GM20000 (cell line): ENCODE measurements around the gene SLC46A2.

ENCODE experiments used
- DNase-seq: peaks from one replicate; pipeline ENCODE4 v3.0.0; 2012; ENCODE audit warnings: low spot score
- TF ChIP-seq, protein P1 (sequence below): IDR thresholded peaks from 2 replicates; pipeline ENCODE4 v1.5.1; 2012; ENCODE audit warnings: mild to moderate bottlenecking, control low read depth; ENCODE audit errors: extremely low read depth, missing control alignments

SLC46A2 gene

DNA sequence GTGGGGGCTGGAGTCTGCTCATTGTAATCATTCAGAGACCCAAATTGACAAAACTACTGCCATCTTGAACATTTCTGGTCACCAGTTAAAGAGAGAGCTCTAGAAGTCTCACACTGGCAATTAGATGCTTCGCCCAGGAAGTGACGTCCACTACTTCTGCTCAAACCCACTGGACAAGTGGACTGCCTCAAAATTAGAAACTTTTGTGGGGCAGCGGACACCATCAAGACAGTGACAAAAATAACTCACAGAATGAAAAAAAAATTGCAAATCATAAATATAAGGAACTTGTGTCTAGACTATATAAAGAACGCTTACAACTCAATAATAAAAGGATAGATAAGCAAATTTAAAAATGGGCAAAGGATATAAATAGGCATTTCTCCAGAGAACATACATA, 9.8 kb upstream of the SLC46A2 start:
- TF ChIP-seq, protein P1, sequence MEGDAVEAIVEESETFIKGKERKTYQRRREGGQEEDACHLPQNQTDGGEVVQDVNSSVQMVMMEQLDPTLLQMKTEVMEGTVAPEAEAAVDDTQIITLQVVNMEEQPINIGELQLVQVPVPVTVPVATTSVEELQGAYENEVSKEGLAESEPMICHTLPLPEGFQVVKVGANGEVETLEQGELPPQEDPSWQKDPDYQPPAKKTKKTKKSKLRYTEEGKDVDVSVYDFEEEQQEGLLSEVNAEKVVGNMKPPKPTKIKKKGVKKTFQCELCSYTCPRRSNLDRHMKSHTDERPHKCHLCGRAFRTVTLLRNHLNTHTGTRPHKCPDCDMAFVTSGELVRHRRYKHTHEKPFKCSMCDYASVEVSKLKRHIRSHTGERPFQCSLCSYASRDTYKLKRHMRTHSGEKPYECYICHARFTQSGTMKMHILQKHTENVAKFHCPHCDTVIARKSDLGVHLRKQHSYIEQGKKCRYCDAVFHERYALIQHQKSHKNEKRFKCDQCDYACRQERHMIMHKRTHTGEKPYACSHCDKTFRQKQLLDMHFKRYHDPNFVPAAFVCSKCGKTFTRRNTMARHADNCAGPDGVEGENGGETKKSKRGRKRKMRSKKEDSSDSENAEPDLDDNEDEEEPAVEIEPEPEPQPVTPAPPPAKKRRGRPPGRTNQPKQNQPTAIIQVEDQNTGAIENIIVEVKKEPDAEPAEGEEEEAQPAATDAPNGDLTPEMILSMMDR = no peak
- no peak for DNase-seq

DNA sequence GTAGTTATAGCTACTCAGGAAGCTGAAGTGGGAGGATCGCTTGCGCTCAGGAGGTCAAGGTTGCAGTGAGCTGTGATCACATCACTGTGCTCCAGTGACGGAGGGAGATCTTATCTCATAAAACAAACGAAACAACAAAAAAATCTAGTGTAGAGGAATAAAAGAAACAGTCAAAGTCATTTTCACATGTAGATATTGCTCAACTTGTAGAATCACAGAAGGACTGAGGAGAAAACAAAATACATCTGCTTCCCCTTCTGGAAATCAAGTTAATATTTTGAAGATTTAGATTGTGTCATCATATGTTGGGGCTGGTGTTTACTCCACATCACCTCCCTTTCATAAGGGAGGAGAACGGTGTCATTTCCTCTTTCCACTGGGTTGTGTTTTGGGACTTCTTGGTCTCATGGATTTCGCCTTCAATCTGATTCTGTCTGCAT, 8.2 kb upstream of the SLC46A2 start:
- DNase-seq = no peak
- TF ChIP-seq, protein P1 = no peak

DNA sequence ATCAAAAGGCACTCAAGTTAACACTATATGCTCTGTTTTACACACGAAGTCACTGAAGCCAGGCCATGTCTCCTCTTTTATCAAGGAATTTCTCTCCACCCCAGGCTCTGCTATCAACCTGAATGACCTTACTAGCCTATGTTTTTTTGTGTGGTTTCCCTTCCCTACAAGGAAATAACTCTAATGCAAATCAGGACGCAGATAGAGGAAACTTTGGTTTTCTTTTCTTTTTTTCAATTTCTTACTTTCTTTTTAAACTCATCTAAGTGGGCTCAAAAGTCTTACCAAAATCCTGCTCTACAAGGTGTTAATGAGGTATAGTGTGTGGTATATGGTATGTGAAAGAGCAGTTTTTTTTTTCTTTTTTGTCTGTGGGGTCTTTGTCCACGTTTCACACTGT, 5.5 kb upstream of the SLC46A2 start:
- DNase-seq = no peak
- TF ChIP-seq, protein P1 = no peak

DNA sequence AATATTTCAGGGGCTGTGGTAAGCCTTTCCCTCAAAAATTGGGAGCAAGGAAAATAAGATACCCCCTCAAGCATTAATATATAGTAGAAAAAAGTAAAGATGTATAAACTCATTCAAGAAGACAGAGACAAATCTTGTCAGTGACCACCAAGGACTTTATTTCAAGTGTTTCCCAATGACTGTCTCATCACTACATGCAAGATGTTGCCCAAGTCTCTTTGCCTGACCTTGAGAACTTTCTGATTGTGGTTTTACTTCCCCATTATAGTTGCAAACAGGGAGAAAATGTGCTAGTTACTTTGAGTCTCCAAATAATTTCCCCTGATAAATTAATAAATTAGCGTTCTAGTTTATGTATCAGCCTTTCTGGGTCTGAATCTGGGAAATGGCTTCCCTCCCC, 4.0 kb upstream of the SLC46A2 start:
- DNase-seq = no peak
- TF ChIP-seq, protein P1 = no peak

DNA sequence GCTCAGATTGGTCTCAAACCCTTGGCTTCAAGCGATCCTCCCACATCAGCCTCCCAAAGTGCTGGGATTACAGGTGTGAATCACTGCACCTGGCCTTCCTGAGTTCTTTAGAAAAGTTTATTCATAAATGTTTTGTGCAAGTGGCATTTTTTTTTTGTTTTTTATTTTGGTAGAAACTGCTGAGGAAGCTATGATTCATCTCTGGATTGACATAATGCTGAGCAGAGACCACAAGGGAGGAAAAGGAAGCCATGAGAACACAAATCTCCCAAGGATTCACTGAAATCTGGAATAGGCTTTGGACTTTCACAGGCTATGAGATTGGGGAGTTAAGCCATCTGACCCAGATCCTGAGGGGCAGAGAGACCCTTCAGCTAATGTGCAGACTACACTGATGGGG, 3.4 kb upstream of the SLC46A2 start:
- DNase-seq = no peak
- TF ChIP-seq, protein P1 = no peak

DNA sequence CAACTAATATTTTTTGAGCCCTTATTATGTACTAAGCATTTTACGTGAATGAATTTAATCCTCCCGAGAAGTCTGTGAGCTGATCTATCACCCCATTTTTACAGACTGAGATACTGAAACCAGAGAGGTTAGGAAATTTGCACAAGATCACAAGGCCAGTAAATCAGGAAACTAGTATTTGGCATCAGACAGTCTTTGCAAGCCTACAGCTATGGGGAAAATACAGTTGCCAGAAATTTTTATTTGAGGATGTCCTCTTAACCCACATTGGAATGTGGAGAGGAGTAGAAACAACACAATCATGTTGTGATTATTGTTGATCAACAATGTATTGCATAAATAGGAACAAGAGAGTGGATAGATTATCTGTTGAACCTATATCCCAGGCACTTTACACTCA, 2.3 kb upstream of the SLC46A2 start:
- no peak for DNase-seq
- TF ChIP-seq, protein P1 = no peak

DNA sequence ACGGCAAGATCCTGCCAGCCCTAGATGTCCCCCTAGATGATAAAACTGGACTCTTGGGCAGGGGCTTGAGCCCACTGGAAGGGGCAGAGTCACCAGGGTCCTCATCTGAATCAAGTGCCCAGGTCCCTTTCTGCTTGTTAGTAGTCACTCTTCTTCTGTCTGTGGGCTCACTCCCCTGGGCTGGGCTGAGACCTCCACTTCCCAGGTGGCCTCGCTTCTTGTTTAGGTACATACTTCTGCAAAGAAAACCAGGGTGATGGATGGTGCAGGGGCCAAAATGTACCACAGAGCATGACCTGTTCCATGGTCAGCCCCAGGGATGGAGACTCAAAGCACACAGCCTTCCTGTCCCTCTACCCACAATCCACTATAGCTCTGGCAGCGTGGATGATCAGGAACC, 845 bp upstream of the SLC46A2 start:
- TF ChIP-seq, protein P1 = no peak
- DNase-seq = no peak

DNA sequence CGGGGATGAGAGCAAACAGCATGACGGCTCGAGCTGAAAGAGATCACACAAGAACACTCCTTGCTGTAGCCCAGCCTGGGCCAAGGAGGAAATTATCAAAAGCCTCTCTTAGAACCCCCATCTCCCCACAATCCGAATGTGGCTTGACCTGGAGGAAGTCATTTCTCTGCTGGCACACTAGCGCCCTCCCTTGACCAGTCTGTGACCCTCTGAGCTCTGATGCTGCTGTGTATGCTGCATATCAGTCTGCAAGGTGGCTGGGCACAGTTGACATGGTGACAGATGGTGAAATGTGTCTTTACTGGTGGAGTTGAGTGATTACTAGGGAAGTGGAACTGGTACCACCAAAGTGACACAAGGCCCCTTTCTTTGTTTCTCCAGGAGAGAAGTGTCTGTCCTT, 3.3 kb downstream of the SLC46A2 start:
- no peak for DNase-seq

More for the DNA sequence above, 3.3 kb downstream of the SLC46A2 start:
- TF ChIP-seq, protein P1 = no peak
